ENCODE results near the gene PRRG4. TPM values are rescaled to one million over a fixed set of nuclear protein-coding genes. Genes with fewer than 3 reads are reported as not detected.

PRRG4 gene
- total and polyA plus RNA-seq, 2 donors (not counting 3 experiments of a cell fraction or from before 2014, with no cell fraction given): 0.09 TPM; not detected in 1

- POLR2A ChIA-PET: no interaction called here
- no peak overlapping the region for H2AFZ ChIP-seq (ENCODE audit: low read depth, low read length)
- FAIRE-seq: no peak
- intact Hi-C loops (cut with micrococcal nuclease): no loop called here
- no peaks in the 10 kb centered on the region for H4K20me1 ChIP-seq (replicated peaks; ENCODE audit: control insufficient read depth, extremely low read depth, insufficient read depth, low read length)
- CTCF ChIA-PET: no interaction called here
- no TSS peak for BruUV-seq (replicated peaks)
- H3K4me3 ChIP-seq (replicated peaks in 1 of 3; ENCODE audit: insufficient read depth in 1 of 3, low read depth in 1 of 3, low read length in 3 of 3): no peak overlapping the region
- H3K4me1 ChIP-seq (ENCODE audit: control insufficient read depth, extremely low read depth, insufficient read depth, low read length): no peaks in the 10 kb centered on the region
- TF ChIP-seq POLR2A (IDR thresholded peaks at IDR 0.05; ENCODE audit: low read depth, low read length): no peak
- TF ChIP-seq FOS (IDR thresholded peaks at IDR 0.05; ENCODE audit: borderline replicate concordance, insufficient read depth, low read length): no peak
- H3K27me3 ChIP-seq (ENCODE audit: control insufficient read depth in 2 of 2, insufficient read depth in 2 of 2, low read length in 2 of 2): peaks cover 8 to 16% of the 10 kb centered on the region in 2 experiments
- H3K79me2 ChIP-seq (ENCODE audit: control insufficient read depth, insufficient read depth, low read length): no peaks in the 10 kb centered on the region
- no peaks in the 10 kb centered on the region for H3K9me3 ChIP-seq (replicated peaks; ENCODE audit: control insufficient read depth, insufficient read depth, low read length)
- DNase-seq (ENCODE audit: low read depth, low spot score): no peak
- H3K36me3 ChIP-seq (ENCODE audit: control insufficient read depth in 2 of 2, extremely low read depth in 1 of 2, insufficient read depth in 2 of 2, low read length in 2 of 2): no peaks in the 10 kb centered on the region
- dilution Hi-C loops (cut with MboI; ENCODE audit: extremely low pct_ligation_motif_present, low sequenced_read_pairs): no loop called here
- H3K9me1 ChIP-seq (replicated peaks; ENCODE audit: control insufficient read depth, extremely low read depth, insufficient read depth, low read length): no peaks in the 10 kb centered on the region
- no peak overlapping the region for H3K4me2 ChIP-seq (ENCODE audit: insufficient read depth, low read length)
- no peak overlapping the region for H3K9ac ChIP-seq (replicated peaks; ENCODE audit: extremely low read depth, insufficient read depth, low read length)
- H3K27ac ChIP-seq (ENCODE audit: insufficient read depth, low read depth, low read length): no peak overlapping the region
Measured at GRCh38 chr11:32855601-32856000, 25.9 kb downstream of the PRRG4 start.

- ChIA-PET POLR2A (no interaction called here), CTCF (interaction anchor here (1.0 kb wide), 1 partner anchor 9 kb away, joined by 3 read pairs; no protein-coding TSS in a partner anchor)
- TF ChIP-seq EZH2 (IDR thresholded peaks at IDR 0.05; ENCODE audit: borderline replicate concordance, low read depth, low read length, severe bottlenecking) (no peak), POLR2A (IDR thresholded peaks at IDR 0.05; ENCODE audit: low read depth, low read length) (no peak), MAX (IDR thresholded peaks at IDR 0.05; ENCODE audit: insufficient read depth, insufficient read length) (no peak)
- H3K9me1 ChIP-seq (replicated peaks; ENCODE audit: control insufficient read depth, extremely low read depth, insufficient read depth, low read length): no peaks in the 10 kb centered on the region
- no TSS peak for BruUV-seq (replicated peaks)
- no peaks in the 10 kb centered on the region for H3K9me3 ChIP-seq (replicated peaks; ENCODE audit: control insufficient read depth, insufficient read depth, low read length)
- no peak overlapping the region for H3K4me2 ChIP-seq (ENCODE audit: insufficient read depth, low read length)
- dilution Hi-C loops (cut with MboI; ENCODE audit: extremely low pct_ligation_motif_present, low sequenced_read_pairs) (no loop called here), intact Hi-C loops (cut with micrococcal nuclease) (no loop called here)
- no peaks in the 10 kb centered on the region for H3K36me3 ChIP-seq (ENCODE audit: control insufficient read depth in 2 of 2, extremely low read depth in 1 of 2, insufficient read depth in 2 of 2, low read length in 2 of 2)
- no peaks in the 10 kb centered on the region for H4K20me1 ChIP-seq (replicated peaks; ENCODE audit: control insufficient read depth, extremely low read depth, insufficient read depth, low read length)
- no peaks in the 10 kb centered on the region for H3K4me1 ChIP-seq (ENCODE audit: control insufficient read depth, extremely low read depth, insufficient read depth, low read length)
- DNase-seq (ENCODE audit: low read depth, low spot score) (no peak), FAIRE-seq (no peak)
- no peaks in the 10 kb centered on the region for H3K79me2 ChIP-seq (ENCODE audit: control insufficient read depth, insufficient read depth, low read length)
- no peak overlapping the region for H3K9ac ChIP-seq (replicated peaks; ENCODE audit: extremely low read depth, insufficient read depth, low read length)
- H3K4me3 ChIP-seq (replicated peaks in 1 of 3; ENCODE audit: insufficient read depth in 1 of 3, low read depth in 1 of 3, low read length in 3 of 3): no peak overlapping the region
- peaks cover 6 to 13% of the 10 kb centered on the region in 2 experiments for H3K27me3 ChIP-seq (ENCODE audit: control insufficient read depth in 2 of 2, insufficient read depth in 2 of 2, low read length in 2 of 2)
- no peak overlapping the region for H2AFZ ChIP-seq (ENCODE audit: low read depth, low read length)
- no peak overlapping the region for H3K27ac ChIP-seq (ENCODE audit: insufficient read depth, low read depth, low read length)
Measured at GRCh38 chr11:32858731-32859130, 29.0 kb downstream of the PRRG4 start.
